Suppressor macrophage treated with lipopolysaccharide for 1 hour (primary cell): ENCODE measurements around the gene SPG11.

Experiments used
- DNase-seq, 3 donors: peaks; one replicate each; pipeline ENCODE4 v3.0.0-alpha.2; 2020 to 2022

The SPG11 gene

DNA sequence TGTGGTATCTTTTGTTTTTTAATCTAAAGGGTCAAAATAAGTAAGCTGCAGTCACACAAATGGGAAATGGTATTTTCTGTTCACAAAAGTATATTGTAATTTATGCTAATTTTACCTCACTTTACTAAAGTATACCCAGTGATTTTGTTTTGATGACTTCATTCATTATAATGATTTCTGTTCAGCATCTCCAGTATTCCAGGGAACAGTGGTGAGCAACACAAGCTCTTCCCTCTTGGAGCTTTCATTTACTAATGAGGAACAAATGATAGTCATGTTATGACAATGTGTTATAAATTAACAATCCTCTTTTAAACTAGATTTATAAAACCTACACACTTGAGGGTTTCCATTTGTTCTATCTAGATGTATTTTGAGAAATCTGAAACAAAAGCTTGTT is 147.0 kb downstream of the SPG11 start:
- no peak for DNase-seq
